ENCODE data around the gene LTBP3.
A peak's percentile ranks its signal among the peaks of the same experiment; 100 is the strongest.

GRCh38 chr11:65502555-65503367 is 55.4 kb downstream of the LTBP3 start:
- TF ChIP-seq POLR2AphosphoS5 (IDR thresholded peaks at IDR 0.05) (peak; percentile 90 to 98 (median 93)), CTCF (IDR thresholded peaks at IDR 0.05) (no peak)

Data from transverse colon (tissue), 4 donors.